BLaER1 treated with 17β-estradiol and CSF1 and Interleukin-3, amounts not matched to agents 10 nM and 100 nM (cell line): ENCODE results near the gene IRF2BPL.

Experiments
- H3K27ac ChIP-seq, 11 experiments: shearing (Covaris generic); formaldehyde crosslinking; 2 replicates each; pipeline ENCODE4 v1.8.1; 2022
- H3K27me3 ChIP-seq, 11 experiments: shearing (Covaris generic); formaldehyde crosslinking; 2 replicates each; pipeline ENCODE4 v1.8.1; 2022
- H3K36me3 ChIP-seq, 11 experiments: shearing (Covaris generic); formaldehyde crosslinking; 2 replicates each; pipeline ENCODE4 v1.8.1; 2022
- H3K4me1 ChIP-seq, 10 experiments: shearing (Covaris generic); formaldehyde crosslinking; 2 replicates each; pipeline ENCODE4 v1.8.1; 2022
- H3K4me2 ChIP-seq, 11 experiments: shearing (Covaris generic); formaldehyde crosslinking; 2 replicates each; pipeline ENCODE4 v1.8.1; 2022
- H3K4me3 ChIP-seq, 10 experiments: shearing (Covaris generic); formaldehyde crosslinking; 2 replicates each; pipeline ENCODE4 v1.8.1; 2022
- H3K9ac ChIP-seq, 11 experiments: shearing (Covaris generic); formaldehyde crosslinking; 2 replicates each; pipeline ENCODE4 v1.8.1; 2022
- H3K9me3 ChIP-seq, 11 experiments: shearing (Covaris generic); formaldehyde crosslinking; replicated peaks in 1 of 11; 2 replicates each; pipeline ENCODE4 v1.8.1; 2022
- H4K20me1 ChIP-seq, 11 experiments: shearing (Covaris generic); formaldehyde crosslinking; 2 replicates each; pipeline ENCODE4 v1.8.1; 2022
- Cebpa-rat ChIP-seq, 11 experiments: shearing (Covaris generic); IDR thresholded peaks; 2 replicates each; pipeline ENCODE4 v1.8.1; 2022

The IRF2BPL gene

GRCh38 chr14:77067632-77068516 lies 39.4 kb upstream of the IRF2BPL start:
- Histone ChIP-seq H3K27ac (no peak overlapping the region; a peak in 1 of 22 replicates), H3K4me3 (no peak overlapping the region), H3K4me1 (peaks cover 40 to 64% (median 53%) of the 10 kb centered on the region in 10 experiments), H3K9ac (peak overlapping the region in 1 of 11 experiments; percentile 20; a peak in 1 of 22 replicates), H3K27me3 (no peaks in the 10 kb centered on the region), H3K9me3 (no peaks in the 10 kb centered on the region), H3K4me2 (peak overlapping the region in 3 of 11 experiments; percentile 41 to 81 (median 67); a peak in 4 of 22 replicates), H3K36me3 (no peaks in the 10 kb centered on the region), H4K20me1 (no peaks in the 10 kb centered on the region)
- TF ChIP-seq Cebpa-rat (IDR thresholded peaks at IDR 0.05): no peak

GRCh38 chr14:77066578-77067172 lies 38.2 kb upstream of the IRF2BPL start:
- no peaks in the 10 kb centered on the region for H4K20me1 ChIP-seq
- no peak overlapping the region for H3K27ac ChIP-seq
- H3K4me3 ChIP-seq: no peak overlapping the region
- peak overlapping the region in 1 of 11 experiments; percentile 27; a peak in 1 of 22 replicates for H3K9ac ChIP-seq
- TF ChIP-seq Cebpa-rat (IDR thresholded peaks at IDR 0.05): no peak
- H3K4me1 ChIP-seq: peaks cover 35 to 73% (median 51%) of the 10 kb centered on the region in 10 experiments
- peak overlapping the region; percentile 43 to 81 (median 63) for H3K4me2 ChIP-seq
- no peaks in the 10 kb centered on the region for H3K27me3 ChIP-seq
- no peaks in the 10 kb centered on the region for H3K36me3 ChIP-seq
- H3K9me3 ChIP-seq: no peaks in the 10 kb centered on the region

- H4K20me1 ChIP-seq: no peaks in the 10 kb centered on the region
- H3K36me3 ChIP-seq: no peaks in the 10 kb centered on the region
- no peak overlapping the region for H3K4me3 ChIP-seq
- peak overlapping the region; percentile 43 to 81 (median 63) for H3K4me2 ChIP-seq
- peak overlapping the region in 3 of 11 experiments; percentile 19 to 55 (median 37); a peak in 4 of 22 replicates for H3K27ac ChIP-seq
- H3K9me3 ChIP-seq: no peaks in the 10 kb centered on the region
- peak overlapping the region in 2 of 11 experiments; percentile 27 to 32; a peak in 3 of 22 replicates for H3K9ac ChIP-seq
- TF ChIP-seq Cebpa-rat (IDR thresholded peaks at IDR 0.05): no peak
- peaks cover 34 to 77% (median 48%) of the 10 kb centered on the region in 10 experiments for H3K4me1 ChIP-seq
- H3K27me3 ChIP-seq: no peaks in the 10 kb centered on the region
These were observed 37.5 kb upstream of the IRF2BPL start for GRCh38 chr14:77065851-77066577.

- H3K4me1 ChIP-seq: peaks cover 33 to 85% (median 50%) of the 10 kb centered on the region in 10 experiments
- H3K36me3 ChIP-seq: no peaks in the 10 kb centered on the region
- no peaks in the 10 kb centered on the region for H3K9me3 ChIP-seq
- no peak for TF ChIP-seq Cebpa-rat (IDR thresholded peaks at IDR 0.05)
- H3K4me3 ChIP-seq: no peak overlapping the region
- peak overlapping the region; percentile 43 to 81 (median 63); a peak in 15 of 22 replicates for H3K4me2 ChIP-seq
- H4K20me1 ChIP-seq: no peaks in the 10 kb centered on the region
- H3K27ac ChIP-seq: 0 out of 22 replicates have a peak overlapping the region, but pooled peaks of 1 of the 11 experiments have one; percentile 19
- H3K27me3 ChIP-seq: no peaks in the 10 kb centered on the region
- no peak overlapping the region for H3K9ac ChIP-seq
These were observed 36.1 kb upstream of the IRF2BPL start for GRCh38 chr14:77064521-77065178.

DNA sequence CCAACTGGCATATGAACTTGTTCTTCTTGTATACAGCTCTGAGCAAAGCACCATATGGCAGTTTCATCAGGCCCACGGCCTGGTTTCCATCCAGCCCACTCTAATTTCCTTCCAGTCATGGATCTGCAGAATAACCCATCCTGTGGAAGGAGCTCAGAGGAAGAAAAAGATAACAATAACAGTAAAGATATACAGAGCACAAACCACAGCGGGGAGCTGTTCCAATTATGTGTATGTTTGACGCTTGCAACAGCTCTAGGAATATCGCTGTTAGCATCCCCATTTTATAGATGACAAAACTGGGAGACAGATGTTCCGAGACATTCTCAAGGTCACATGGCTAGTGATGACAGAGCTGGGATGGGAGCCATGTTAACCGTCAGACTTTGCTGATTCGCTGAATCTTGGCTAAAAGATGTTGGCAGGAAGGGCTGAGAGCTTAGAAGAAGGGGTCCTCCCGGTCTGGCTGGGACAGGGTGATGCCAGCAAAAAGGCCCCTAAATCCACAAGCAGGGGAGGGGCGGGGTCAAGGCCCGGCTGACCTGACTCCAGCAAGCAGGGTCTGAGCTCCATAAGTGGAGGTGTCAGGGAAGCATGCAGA lies 35.2 kb upstream of the IRF2BPL start:
- no peaks in the 10 kb centered on the region for H3K9me3 ChIP-seq
- H3K9ac ChIP-seq: no peak overlapping the region
- H3K36me3 ChIP-seq: no peaks in the 10 kb centered on the region
- no peak overlapping the region for H3K4me3 ChIP-seq
- no peaks in the 10 kb centered on the region for H4K20me1 ChIP-seq
- H3K4me2 ChIP-seq: peak overlapping the region in 7 of 11 experiments; percentile 21 to 81 (median 34); a peak in 10 of 22 replicates
- 0 out of 22 replicates have a peak, but pooled peaks cover 0 to 7% (median 0%) of the 10 kb centered on the region in 11 experiments for H3K27me3 ChIP-seq
- no peak overlapping the region for H3K27ac ChIP-seq
- TF ChIP-seq Cebpa-rat (IDR thresholded peaks at IDR 0.05): no peak
- peaks cover 43 to 95% (median 59%) of the 10 kb centered on the region in 10 experiments for H3K4me1 ChIP-seq

DNA sequence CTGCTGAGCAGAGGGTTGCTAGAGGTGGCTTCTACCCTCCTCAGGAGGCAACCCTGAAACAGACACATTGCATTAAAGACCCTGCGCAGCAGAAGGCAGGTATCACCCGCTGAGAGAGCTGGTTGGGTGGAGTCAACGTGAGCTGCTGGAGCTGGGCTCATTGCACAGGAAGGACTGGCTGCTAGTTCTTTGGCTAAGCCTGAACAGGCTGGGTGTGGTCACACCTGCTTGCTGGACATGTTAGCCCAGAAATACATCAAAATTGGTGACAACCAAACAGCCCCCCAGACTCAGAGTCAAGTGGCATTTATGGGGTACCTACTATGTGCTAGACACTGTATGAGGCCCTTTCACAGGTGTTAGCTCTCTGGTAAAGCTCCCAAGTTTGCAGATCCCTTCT lies 33.8 kb upstream of the IRF2BPL start:
- Histone ChIP-seq H3K27ac (no peak overlapping the region; a peak in 1 of 22 replicates), H3K4me1 (peaks cover 45 to 88% (median 58%) of the 10 kb centered on the region in 10 experiments), H3K27me3 (0 out of 22 replicates have a peak, but pooled peaks cover 0 to 7% (median 0%) of the 10 kb centered on the region in 11 experiments), H4K20me1 (no peaks in the 10 kb centered on the region), H3K4me2 (peak overlapping the region in 8 of 11 experiments; percentile 18 to 38 (median 32); a peak in 6 of 22 replicates), H3K4me3 (no peak overlapping the region), H3K9ac (no peak overlapping the region), H3K9me3 (no peaks in the 10 kb centered on the region), H3K36me3 (no peaks in the 10 kb centered on the region)
- no peak for TF ChIP-seq Cebpa-rat (IDR thresholded peaks at IDR 0.05)

GRCh38 chr14:77061630-77062257 lies 33.2 kb upstream of the IRF2BPL start:
- no peak overlapping the region; a peak in 1 of 22 replicates for H3K27ac ChIP-seq
- H3K4me2 ChIP-seq: peak overlapping the region in 3 of 11 experiments; percentile 29 to 38 (median 30); a peak in 4 of 22 replicates
- H4K20me1 ChIP-seq: no peaks in the 10 kb centered on the region
- H3K9me3 ChIP-seq: peaks cover 0 to 4% (median 2%) of the 10 kb centered on the region in 11 experiments; a peak in 7 of 22 replicates
- no peak overlapping the region for H3K9ac ChIP-seq
- H3K4me3 ChIP-seq: no peak overlapping the region
- no peak for TF ChIP-seq Cebpa-rat (IDR thresholded peaks at IDR 0.05)
- peaks cover 40 to 83% (median 54%) of the 10 kb centered on the region in 10 experiments for H3K4me1 ChIP-seq
- H3K36me3 ChIP-seq: no peaks in the 10 kb centered on the region
- 0 out of 22 replicates have a peak, but pooled peaks cover 0 to 7% (median 0%) of the 10 kb centered on the region in 11 experiments for H3K27me3 ChIP-seq
